ENCODE results near the gene PNMA1. TPM values are rescaled to one million over a fixed set of nuclear protein-coding genes. Genes with fewer than 3 reads are reported as not detected.

The PNMA1 gene, protein sequence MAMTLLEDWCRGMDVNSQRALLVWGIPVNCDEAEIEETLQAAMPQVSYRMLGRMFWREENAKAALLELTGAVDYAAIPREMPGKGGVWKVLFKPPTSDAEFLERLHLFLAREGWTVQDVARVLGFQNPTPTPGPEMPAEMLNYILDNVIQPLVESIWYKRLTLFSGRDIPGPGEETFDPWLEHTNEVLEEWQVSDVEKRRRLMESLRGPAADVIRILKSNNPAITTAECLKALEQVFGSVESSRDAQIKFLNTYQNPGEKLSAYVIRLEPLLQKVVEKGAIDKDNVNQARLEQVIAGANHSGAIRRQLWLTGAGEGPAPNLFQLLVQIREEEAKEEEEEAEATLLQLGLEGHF
- 8.6 and 16.8 TPM in 2 replicates for total RNA-seq (2014; rRNA removed; shearing (Covaris generic))

DNA sequence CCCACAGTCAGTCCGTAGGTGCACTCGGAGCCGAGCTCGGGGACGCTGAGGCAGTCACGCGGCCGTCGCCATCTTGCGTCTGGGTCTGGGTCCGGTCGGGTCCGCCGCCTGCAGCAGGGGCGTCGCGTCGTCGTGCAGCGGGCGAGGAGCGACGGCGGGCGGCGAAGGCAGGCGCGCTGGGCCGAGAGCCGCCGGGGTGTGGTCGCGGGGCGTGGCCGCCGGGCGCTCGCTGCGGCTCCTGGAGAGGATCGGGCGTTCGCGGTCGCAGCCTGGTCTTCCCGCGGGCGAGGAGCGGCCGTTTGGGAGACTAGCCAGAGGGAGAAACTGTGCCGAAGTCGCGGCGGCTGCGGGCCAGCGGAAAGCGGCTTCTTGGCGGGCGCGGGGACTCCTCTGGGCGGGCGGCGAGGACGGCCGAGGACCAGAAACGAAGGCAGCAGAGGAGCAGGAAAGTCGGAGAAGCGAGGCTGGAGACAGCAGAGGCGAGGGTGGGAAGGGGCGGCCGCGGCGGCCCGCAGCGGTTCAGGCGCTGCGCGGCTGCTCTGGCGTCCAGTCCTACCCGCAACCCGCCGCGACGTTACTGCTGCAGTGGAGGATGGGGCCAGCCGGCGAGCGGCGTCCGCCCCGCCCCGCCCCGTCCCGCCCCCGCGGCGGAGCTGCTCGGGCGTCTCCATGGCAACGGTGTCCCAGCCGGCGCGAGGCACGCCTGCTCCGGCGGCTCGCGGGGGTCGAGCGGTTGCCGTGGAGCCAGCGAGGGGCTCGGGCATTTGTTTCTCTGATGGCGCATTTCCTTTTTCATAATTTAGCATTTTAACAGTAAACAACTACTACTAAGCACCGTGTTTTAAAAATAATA is at the start of gene PNMA1:
Gene PNMA1 (minus strand): TSS at position 582 of the 853 bp plus-strand sequence. CDS start 745 bp downstream, outside the sequence.
- DNase-seq (ENCODE audit: low read depth): peak; percentile 81

DNA sequence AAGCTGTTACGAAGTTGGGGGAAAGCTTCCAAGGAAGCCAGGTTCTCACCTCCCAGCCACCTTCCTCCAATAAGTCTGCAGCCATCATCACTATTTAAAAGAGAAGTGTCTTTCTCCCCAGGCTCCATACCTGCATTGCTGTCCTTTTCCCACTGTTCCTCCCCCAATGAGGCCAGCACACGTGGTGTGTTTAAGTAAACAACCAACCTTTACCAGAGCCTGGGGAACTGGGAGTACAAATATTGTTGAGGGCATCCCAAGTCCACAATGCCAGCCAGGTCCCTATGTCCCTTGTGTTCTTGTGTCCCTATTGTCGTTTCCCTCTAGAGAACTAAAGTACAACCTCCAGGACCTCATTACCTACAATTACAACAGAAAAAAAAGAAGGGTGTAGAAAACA is 49.2 kb upstream of the PNMA1 start:
- DNase-seq (ENCODE audit: low read depth): no peak

DNA sequence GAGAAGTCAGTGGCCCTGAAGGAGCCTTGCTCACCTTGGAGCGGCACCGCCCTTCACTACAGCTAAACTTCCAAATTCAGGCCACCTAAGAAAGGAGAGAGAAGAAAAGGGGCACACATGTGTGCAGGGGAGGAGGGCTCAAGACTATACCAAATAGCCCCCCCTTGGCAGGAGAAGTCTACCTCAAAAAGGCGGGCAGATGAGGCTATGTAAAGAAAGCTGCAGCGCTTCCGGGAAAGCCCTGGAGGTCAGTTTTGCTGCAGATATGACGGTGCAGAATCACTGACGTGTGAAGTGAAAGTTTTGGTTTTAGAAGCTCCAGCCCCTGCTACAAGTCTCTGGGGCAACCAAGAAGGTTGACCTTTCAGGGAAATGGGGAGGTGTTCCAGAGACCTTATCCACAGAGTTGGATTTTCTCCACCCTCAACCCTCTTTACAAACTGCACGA is 48.2 kb upstream of the PNMA1 start:
- no peak for DNase-seq (ENCODE audit: low read depth)

DNA sequence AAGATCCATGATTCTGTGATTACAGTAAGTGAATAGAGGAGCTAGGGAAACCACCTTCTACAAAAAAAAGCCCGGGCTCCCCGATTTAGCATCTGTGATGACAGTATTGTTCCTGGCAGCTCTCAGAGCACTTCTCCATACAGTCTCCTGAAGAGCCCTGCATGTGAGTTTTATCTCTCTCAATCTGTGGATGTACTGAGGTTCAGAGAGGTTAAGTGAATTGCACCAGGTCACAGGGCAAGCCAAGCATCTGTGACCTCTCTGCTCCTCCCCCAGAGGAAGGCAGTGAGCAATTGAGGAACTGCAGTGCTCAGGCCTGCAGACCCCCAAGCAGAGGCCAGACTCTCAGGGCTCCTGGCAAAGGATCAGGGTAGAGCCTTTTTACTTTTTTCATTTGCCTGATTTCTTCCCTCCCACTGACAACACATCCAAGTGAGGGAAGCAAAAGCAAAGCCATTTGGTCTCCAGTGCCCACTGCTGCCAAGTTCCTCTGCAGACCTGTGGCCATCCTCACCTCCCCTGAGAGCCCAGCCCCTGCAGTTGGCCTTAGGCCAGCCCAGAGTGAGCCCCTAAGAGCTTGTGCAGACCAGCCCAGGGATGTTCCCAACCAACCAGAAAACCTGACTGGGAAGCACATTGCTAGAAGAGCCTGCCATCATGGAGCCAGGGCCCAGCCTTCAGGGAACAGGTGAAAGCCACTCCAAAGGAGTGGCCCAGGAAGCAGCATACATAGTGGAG is 47.6 kb upstream of the PNMA1 start:
- no peak for DNase-seq (ENCODE audit: low read depth)

DNA sequence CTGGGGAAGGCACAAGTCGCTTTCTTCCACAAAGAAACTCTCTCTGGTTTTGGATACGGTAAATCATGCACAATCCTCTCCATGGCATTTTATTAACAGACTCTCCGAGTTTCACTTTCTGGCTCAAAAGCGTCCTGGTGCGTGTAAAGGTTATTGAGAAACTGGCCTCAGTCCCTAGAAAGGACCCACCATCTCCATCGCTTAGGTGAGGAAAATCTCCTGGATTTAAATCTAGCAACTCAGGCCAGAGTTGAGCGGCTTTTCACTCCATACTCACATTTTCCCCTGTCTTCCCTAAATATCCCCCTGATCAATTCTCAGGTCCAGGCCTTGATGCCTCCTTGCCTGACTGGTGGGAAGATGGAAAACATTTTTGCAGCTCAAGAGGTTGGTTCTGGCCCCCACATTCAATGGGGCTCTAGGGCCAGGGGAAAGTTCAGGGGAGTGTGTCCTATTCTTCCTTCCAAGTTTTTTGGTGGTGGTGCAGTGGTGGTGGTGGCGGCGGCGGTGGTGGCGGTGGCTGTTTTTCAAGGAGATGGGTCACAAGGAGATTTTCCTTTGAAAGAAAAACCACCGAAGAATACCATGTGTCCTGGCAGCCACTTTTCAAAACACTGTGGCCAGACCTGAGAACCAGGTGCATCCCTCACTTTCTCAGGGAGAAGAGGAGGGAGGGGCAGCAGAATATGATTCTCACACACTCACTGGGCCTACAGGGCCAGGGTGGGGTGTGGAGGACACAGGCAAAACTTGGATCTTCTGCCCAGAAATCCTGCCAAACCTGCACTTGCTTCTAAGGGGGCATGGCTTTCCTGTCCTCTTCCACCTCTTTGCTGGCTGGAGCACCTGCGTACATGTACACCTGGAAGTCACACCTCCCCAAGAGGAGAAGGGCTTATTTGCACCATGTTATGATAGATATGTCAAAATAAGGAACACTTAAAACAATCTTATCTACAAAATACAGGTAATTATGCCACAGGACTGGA is 46.7 kb upstream of the PNMA1 start:
- DNase-seq (ENCODE audit: low read depth): no peak

DNA sequence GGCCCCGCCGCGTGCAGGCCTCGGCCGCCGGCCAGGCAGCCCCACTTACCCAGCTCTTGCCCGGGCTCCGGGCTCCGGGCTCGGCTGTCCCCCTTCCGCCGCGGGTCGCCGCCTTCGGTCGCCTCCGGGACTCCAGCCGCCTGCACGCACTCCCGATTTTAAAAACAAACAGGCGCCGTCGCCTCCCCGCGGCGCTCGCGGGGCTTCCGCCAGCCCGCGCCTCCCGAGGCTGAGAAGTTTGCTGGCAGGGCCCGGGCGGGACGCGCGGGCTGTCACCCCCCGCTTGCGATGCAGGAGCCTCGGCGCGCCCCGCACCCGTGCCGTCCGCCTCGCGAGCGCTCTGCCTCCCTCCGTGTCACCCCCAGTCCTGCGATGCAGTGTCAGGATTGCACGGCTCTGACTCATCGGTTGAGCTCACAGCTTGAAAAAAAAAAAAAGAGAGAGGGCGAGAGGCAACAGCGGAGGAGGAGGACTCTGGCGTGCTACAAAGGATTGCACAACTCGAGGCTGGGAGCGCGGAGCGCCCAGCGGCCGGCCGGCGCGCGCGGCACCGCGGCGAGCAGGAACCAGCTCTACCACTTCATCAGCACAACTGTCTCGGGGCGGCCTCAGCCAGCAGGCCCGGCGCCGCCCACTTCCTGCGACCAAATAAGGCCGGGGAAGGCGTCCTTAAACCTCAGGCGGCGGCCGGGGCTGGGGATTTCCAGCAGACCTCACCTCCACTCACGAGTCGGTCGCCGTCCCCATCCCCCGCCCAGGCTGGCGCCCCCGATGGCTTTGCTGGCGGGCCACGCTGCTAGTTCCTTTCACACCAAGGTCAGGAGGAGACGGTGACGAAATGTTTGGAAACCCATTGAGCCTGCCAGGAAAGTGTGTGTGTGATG is 45.8 kb upstream of the PNMA1 start:
- peak; percentile 98 for DNase-seq (ENCODE audit: low read depth)

DNA sequence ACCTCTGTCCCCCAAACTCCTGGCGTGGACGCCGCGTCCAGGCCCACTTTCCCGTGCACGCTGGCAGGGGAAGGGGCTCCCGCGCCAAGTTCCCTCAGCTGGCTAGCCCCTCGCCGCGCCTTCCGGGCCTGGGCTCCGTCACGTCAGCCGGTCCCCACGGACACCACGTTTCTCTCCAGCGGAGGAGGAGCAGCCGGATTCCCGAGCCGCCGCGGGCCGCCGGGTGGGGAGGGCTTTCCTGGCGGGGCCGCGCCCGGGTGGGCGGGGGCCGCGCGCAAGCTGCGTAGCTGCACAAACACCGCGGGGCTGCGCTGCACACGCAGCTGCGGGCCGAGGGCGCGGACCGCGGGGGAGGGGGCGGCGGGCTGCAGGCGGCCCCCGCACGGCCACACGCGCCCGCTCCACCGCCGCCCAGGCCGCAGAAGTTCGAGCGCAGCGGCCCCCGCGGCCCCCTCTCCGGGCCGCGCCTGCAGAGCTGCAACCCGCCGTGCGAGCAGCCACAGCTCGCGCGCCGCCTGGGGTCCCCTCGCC is 45.1 kb upstream of the PNMA1 start:
- peak; percentile 56 for DNase-seq (ENCODE audit: low read depth)

DNA sequence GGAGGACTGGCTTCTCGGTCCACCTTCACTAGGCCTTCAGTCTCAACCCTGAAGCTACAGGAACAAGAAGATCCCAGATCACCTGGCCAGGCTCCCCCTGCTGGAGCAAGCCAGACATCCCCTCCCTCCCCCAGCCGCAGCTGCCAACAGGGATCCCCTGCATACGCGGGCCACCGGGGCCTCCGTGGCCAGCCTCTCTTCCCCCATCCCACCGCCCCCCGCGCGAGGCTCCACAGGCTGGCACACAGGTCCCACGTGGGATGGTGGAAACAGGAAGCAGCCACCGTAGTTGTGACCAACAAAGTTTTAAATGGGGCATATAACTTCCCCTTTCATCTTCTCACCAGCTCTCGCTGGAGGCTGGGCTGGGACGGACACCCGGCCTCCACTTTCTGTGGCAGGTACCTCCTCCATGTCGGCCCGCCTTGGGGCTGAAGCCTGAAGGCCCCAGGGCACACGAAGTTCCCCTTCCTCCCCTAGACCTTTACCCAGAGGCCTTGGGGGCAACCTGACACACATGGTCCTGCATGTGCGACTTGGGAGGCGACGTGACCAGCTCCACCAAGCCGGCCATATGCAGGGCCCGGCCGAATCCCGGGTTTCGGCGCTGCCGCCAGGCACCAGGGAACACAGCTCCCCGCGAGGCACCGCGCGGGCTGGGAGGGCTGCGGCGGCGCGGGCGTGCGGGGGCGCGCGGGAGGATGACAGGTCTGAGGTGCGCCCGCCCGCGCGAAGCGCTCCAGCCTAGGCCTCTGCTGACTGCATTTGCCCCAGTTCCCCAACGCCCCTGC is 44.4 kb upstream of the PNMA1 start:
- peak; percentile 76 for DNase-seq (ENCODE audit: low read depth)

DNA sequence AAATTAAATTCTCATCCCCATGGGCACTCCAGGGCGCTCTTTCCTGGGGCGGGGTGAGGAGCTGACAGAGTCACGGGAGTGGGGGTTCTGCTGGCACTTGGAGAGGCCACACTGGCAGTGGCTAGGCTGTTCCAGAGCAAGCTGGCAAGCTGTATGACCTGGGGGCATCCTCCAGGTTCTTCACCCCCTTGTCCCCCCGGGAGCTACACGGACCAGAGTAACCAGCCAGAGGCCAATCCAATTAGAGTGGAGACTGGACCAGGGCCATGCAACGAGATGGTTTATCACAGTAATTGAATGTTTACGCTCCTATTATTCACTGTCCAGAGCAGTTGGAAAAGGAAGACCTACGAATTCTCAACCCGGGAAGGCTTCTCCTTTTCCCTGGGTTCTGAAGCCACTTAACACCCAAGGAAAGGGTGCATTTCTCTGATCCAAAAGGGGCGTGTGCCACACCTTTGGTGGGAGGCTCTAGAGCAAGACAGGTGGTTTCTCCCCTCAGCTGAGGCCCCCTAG is 43.8 kb upstream of the PNMA1 start:
- peak; percentile 58 for DNase-seq (ENCODE audit: low read depth)

DNA sequence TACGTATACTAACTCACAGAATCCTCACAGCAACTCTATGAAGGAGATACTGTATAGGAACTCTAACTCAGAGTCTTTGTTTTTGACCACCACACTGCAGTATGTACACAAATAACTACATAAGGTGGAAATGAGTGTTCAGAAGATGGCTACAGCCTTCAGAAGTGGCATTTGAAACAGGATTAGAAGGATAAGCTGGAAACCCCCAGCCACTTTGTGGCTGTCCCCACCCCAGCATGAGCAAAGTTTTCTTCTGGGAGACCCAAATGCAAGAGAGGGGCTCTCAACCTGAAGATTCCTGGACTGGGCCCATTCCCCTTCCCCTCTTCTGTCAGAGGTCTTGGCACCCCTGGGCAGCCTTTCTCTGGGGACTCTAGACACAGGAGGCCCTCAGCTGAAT is 43.2 kb upstream of the PNMA1 start:
- no peak for DNase-seq (ENCODE audit: low read depth)

DNA sequence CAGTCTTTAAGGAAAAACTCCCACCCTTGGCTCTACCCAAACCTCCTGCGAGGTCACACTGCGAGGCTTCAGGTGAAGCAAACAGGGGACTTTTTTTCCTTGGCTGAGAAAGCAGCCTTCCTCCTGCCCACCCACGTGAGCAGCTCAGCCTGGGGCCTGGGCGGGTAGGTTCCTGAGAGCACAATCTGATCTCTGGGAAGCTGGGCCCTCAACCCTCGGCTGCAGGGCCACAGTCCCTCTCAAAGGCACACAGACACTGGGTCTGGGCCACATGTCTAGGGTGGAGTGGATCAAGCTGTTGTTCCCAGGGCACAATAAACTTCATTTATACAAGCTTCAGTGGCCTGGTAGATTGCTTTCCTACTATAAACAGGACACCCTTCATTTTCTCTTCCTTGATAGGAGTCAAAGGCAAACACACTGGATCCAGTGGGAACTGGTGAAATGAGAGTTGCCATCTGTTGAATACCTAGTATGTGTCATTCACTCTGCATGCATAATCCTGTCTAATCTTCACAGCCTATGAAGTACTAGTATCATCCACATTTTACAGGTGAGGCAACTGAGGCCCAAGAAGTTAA is 41.3 kb upstream of the PNMA1 start:
- DNase-seq (ENCODE audit: low read depth): peak; percentile 34

DNA sequence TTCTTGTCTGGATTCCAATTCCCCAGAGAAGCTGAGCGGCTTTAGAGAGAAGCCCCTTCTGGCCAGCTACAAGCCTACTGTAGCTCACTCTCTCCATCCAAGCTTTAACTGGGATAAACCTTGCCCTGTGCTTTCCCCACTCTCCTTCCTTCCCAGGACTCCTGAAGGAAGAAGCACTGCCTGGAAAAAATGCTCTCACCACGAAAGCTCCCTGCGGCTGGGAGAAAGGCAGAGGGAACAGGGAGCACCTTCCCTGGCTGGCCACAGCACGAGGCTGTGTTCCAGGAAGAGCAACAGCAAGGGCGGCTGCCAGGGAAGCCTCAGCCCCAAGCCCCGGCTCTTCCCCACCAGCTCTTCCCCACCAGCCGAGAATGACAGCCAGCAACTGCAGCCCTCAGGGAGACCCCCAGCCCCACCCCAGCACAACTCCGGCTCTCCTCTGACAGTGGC is 40.8 kb upstream of the PNMA1 start:
- DNase-seq (ENCODE audit: low read depth): peak; percentile 70

DNA sequence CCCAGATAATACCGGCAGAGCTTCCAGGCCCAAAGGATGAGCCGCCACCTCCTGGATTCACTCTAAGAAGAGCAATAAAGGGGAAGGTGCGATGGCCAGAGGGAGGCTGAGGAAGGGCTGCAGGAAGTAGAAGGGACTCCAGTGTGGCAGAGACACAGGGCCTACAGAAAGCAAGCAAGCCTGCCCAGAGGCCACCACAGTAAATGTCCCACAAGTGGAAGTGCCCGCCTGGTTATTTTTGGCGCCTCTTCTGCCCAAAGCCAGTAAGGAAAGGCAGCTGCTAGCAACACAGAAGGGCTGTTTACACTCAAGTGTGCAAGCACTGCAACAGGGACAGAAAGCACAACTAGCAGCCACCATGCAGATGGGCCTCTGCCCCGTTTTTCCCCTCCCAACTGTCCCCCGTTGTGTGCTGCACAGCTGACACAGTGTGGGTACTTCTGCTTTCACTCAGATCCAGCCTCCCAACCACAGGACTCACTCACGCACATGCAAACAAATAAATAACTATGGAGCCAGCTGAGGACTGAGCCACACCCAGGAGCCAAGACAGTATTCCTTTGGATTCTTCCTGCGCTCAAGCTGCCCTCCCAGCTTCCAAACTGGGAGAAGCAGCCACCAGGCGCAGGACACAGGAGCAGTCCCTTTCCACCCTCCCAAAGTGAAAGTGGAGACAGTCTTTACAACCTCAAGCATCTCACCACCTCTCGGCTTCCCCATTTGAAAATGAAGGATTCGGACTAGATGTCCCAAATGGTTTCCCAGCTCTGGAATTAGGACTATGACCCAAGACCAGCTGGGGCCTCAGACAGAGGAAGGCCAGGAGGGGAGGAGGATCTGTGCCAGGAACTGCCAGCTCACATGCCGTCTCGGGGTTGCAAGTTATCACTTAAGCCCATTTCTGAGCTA is 40.0 kb upstream of the PNMA1 start:
- DNase-seq (ENCODE audit: low read depth): peak; percentile 50

DNA sequence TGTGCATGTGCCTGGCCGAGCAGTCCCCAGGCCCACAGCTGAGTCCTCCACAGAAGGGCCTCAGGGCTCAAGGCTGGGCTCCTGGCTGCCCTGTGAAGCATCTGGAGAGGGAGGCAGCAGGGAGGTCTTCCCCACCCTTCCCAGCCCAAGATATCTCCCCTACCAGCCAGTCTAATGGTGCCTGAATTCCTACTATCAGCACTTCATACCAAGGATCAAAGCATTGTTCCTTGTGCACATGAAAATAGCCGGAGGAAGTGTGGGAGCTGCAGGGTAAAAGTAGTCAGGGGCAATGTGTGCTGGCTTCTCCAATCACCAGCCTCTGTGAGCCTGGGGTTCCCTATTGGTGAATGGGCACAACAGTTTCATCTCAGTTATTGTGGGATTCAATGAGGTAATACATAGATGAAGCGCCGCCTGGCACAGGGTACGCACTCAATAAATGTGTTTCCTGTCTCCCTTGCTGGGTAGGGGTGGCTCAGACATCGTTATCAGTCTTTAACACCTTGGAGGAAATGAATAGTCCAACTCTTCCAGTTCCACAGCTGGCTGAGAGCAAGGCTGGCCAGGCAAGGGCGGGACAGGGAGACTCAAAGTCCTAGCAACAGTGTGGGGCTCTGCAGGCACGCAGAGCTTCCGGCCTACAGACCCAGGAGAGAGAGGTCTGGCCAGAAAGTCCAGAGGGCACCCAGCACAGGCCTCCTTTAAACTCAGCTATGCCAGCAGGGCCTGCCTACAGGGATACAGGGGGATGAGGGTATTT is 39.1 kb upstream of the PNMA1 start:
- DNase-seq (ENCODE audit: low read depth): no peak

DNA sequence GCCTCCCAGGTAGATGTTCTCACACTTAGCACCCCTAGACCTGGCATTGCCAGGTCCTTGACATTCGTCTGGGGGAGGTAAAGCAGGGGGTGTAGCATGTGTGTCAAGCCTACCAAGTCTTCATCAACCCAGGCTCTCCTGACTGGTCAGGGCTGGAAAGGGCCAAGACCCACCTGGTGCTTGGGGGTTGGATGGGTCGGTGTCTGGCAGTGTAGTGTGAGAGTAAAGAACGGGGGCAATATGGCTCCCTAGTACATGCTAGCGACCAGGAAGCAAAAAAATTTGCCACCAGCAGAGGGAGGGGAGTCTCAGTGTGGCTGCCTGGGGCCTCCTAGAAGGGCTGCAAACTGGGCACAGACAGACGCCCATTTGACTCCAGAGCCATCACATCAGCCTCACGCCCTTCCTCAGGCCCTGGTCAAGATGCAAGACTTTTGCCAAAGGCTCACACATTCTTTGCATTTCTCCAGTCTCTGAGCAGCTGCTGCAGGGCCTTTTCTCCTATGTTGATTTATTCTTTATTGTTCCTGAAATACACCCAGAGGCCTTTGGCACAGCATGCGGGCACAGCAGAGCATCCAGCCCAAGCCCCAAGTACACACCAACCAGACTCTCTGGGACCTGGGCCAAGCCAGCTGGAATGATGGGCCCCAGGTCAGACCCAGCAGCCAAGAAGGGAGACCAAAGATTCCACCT is 38.3 kb upstream of the PNMA1 start:
- DNase-seq (ENCODE audit: low read depth): peak; percentile 97
